ENCODE results near the gene AAR2. TPM values are rescaled to one million over a fixed set of nuclear protein-coding genes. Genes with fewer than 3 reads are reported as not detected.

Gene AAR2
- total RNA-seq, 2 donors from 2014 or later = 16.3 to 19.4 TPM

GRCh38 chr20:36216314-36217025 lies 19.8 kb upstream of the AAR2 start:
- ATAC-seq (no peak), DNase-seq (no peak)
- Histone ChIP-seq H3K4me1 (no peaks in the 10 kb centered on the region), H3K4me3 (no peak overlapping the region), H3K27me3 (no peaks in the 10 kb centered on the region), H3K27ac (no peak overlapping the region), H3K36me3 (replicated peaks in 1 of 2; ENCODE audit: insufficient read depth in 1 of 2, low read depth in 2 of 2) (no peaks in the 10 kb centered on the region), H3K9me3 (no peaks in the 10 kb centered on the region)
- no peak for TF ChIP-seq POLR2A (IDR thresholded peaks at IDR 0.05)
- no peak for TF ChIP-seq CTCF (IDR thresholded peaks at IDR 0.05)
- intact Hi-C loops (cut with DNase I) = no loop called here
- WGBS, 2 donors = 66 to 74% methylated on average over 6 to 7 of the region's 7 CpGs

- TF ChIP-seq CTCF (IDR thresholded peaks at IDR 0.05) = no peak
- TF ChIP-seq POLR2A (IDR thresholded peaks at IDR 0.05) = no peak
- Histone ChIP-seq H3K27me3 (no peaks in the 10 kb centered on the region), H3K27ac (no peak overlapping the region), H3K36me3 (replicated peaks in 1 of 2; ENCODE audit: insufficient read depth in 1 of 2, low read depth in 2 of 2) (no peaks in the 10 kb centered on the region), H3K4me3 (no peak overlapping the region), H3K9me3 (no peaks in the 10 kb centered on the region), H3K4me1 (no peaks in the 10 kb centered on the region)
- intact Hi-C loops (cut with DNase I) = no loop called here
- ATAC-seq (no peak), DNase-seq (no peak)
- WGBS, 2 donors = 69% methylated on average over 4 of the region's 4 CpGs
Observed at GRCh38 chr20:36217226-36217625, 19.1 kb upstream of the AAR2 start.

GRCh38 chr20:36218380-36219064 lies 17.8 kb upstream of the AAR2 start:
- H3K4me3 ChIP-seq = no peak overlapping the region
- H3K9me3 ChIP-seq = no peaks in the 10 kb centered on the region
- no peaks in the 10 kb centered on the region for H3K4me1 ChIP-seq
- H3K36me3 ChIP-seq (replicated peaks in 1 of 2; ENCODE audit: insufficient read depth in 1 of 2, low read depth in 2 of 2) = no peaks in the 10 kb centered on the region
- no peak for ATAC-seq
- no peak for DNase-seq
- intact Hi-C loops (cut with DNase I) = no loop called here
- no peaks in the 10 kb centered on the region for H3K27me3 ChIP-seq
- WGBS, 2 donors = 76% methylated on average over 10 to 16 of the region's 16 CpGs
- no peak overlapping the region for H3K27ac ChIP-seq
- TF ChIP-seq CTCF (IDR thresholded peaks at IDR 0.05) = no peak
- TF ChIP-seq POLR2A (IDR thresholded peaks at IDR 0.05) = no peak

- WGBS, 2 donors = 83 to 95% methylated on average over 17 of the region's 17 CpGs
- H3K4me3 ChIP-seq = no peak overlapping the region
- H3K4me1 ChIP-seq = no peaks in the 10 kb centered on the region
- ATAC-seq (no peak), DNase-seq (no peak)
- H3K27ac ChIP-seq = no peak overlapping the region
- intact Hi-C loops (cut with DNase I) = no loop called here
- H3K36me3 ChIP-seq (replicated peaks in 1 of 2; ENCODE audit: insufficient read depth in 1 of 2, low read depth in 2 of 2) = no peaks in the 10 kb centered on the region
- TF ChIP-seq CTCF (IDR thresholded peaks at IDR 0.05) (no peak), POLR2A (IDR thresholded peaks at IDR 0.05) (no peak)
- no peaks in the 10 kb centered on the region for H3K9me3 ChIP-seq
- H3K27me3 ChIP-seq = no peaks in the 10 kb centered on the region
Observed at GRCh38 chr20:36219671-36220220, 16.5 kb upstream of the AAR2 start.

Data from body of pancreas (tissue), 4 donors.